ENCODE measurements around the gene PIGM. TPM values are rescaled to one million over a fixed set of nuclear protein-coding genes. Genes with fewer than 3 reads are reported as not detected.

The PIGM gene
- total RNA-seq, 2 donors from 2014 or later, result 5.0 to 6.8 TPM

DNA sequence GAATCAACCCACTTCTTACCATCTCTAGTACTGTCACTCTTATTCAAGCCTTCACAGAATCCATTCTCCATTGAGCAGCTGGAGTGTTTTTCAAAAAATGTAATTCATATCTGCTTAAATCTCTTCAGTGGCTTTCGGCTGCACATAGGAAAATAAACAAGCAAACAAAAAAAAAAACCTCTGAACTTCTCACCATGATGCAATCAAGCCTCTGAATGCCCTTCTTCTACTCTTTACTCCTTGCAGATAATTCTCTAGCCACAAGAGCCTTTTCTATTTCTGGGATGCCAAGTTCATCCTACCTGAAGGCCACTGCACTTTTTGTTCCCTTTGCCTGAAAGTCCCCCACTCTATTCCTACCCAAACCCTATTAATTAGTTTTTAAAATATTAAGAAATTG lies 14.2 kb downstream of the PIGM start:
- TF ChIP-seq, protein P1, sequence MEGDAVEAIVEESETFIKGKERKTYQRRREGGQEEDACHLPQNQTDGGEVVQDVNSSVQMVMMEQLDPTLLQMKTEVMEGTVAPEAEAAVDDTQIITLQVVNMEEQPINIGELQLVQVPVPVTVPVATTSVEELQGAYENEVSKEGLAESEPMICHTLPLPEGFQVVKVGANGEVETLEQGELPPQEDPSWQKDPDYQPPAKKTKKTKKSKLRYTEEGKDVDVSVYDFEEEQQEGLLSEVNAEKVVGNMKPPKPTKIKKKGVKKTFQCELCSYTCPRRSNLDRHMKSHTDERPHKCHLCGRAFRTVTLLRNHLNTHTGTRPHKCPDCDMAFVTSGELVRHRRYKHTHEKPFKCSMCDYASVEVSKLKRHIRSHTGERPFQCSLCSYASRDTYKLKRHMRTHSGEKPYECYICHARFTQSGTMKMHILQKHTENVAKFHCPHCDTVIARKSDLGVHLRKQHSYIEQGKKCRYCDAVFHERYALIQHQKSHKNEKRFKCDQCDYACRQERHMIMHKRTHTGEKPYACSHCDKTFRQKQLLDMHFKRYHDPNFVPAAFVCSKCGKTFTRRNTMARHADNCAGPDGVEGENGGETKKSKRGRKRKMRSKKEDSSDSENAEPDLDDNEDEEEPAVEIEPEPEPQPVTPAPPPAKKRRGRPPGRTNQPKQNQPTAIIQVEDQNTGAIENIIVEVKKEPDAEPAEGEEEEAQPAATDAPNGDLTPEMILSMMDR (IDR thresholded peaks at IDR 0.05), result no peak
- no peak for ATAC-seq (ENCODE audit: insufficient number of reproducible peaks, low FRiP score, low read depth)

DNA sequence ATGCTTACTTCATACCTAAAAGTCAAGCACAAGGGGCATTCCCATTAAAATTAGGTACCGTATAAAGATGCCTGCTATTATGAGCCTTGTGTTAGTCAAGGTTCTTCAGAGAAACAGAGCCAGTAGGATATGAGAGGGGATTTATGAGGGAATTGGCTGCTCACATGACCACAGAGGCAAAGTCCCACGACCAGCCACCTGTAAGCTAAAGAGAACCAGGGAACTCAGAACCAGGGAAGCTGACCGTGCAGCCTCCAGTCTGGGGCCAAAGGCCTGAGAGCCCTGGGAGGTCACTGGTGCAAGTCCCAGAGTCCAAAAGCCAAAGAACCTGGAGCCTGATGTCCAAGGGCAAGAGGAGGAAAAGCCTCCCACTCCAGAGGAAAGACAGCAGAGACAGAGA lies 20.0 kb downstream of the PIGM start:
- H3K27ac ChIP-seq, result no peak overlapping the region
- H3K4me1 ChIP-seq (ENCODE audit: control insufficient read depth in 1 of 2, low read depth in 2 of 2), result no peaks in the 10 kb centered on the region
- no peak overlapping the region for H3K4me3 ChIP-seq
- no peak for DNase-seq (ENCODE audit: low spot score)
- TF ChIP-seq, protein P1 (IDR thresholded peaks at IDR 0.05), result no peak
- no peaks in the 10 kb centered on the region for H3K9me3 ChIP-seq
- no peaks in the 10 kb centered on the region for H3K27me3 ChIP-seq (replicated peaks; ENCODE audit: insufficient read depth)
- no peaks in the 10 kb centered on the region for H3K36me3 ChIP-seq
- no peak for ATAC-seq (ENCODE audit: insufficient number of reproducible peaks, low FRiP score, low read depth)

More for the DNA sequence above, 14.2 kb downstream of the PIGM start:
- DNase-seq (ENCODE audit: low spot score), result no peak
- no peaks in the 10 kb centered on the region for H3K27me3 ChIP-seq (replicated peaks; ENCODE audit: insufficient read depth)
- no peak overlapping the region for H3K4me3 ChIP-seq
- H3K27ac ChIP-seq, result no peak overlapping the region
- no peaks in the 10 kb centered on the region for H3K36me3 ChIP-seq
- no peaks in the 10 kb centered on the region for H3K9me3 ChIP-seq
- H3K4me1 ChIP-seq (ENCODE audit: control insufficient read depth in 1 of 2, low read depth in 2 of 2), result no peaks in the 10 kb centered on the region

DNA sequence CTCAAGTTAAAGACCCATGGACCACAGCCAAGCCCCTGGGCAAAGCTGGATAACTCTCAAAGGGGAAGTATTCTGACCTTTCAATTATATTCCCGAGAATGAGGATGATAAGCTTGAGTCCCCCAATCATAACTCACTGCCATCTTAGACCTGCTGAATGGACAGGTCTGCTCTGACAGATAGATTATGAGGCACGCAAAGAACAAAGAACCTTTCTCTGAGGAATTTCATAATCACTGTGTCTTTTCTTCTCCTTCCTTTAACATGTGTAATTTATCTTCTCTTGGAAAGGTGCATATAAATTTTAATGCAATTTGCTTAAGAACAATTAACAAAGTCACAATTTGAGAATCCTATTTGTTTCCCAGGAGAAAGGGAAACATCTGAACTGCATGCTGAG lies 22.0 kb downstream of the PIGM start:
- DNase-seq (ENCODE audit: low spot score) (no peak), ATAC-seq (ENCODE audit: insufficient number of reproducible peaks, low FRiP score, low read depth) (no peak)
- no peaks in the 10 kb centered on the region for H3K9me3 ChIP-seq
- no peak overlapping the region for H3K27ac ChIP-seq
- H3K36me3 ChIP-seq, result no peaks in the 10 kb centered on the region
- no peak overlapping the region for H3K4me3 ChIP-seq
- TF ChIP-seq, protein P1 (IDR thresholded peaks at IDR 0.05), result no peak
- no peaks in the 10 kb centered on the region for H3K27me3 ChIP-seq (replicated peaks; ENCODE audit: insufficient read depth)
- H3K4me1 ChIP-seq (ENCODE audit: control insufficient read depth in 1 of 2, low read depth in 2 of 2), result no peaks in the 10 kb centered on the region

DNA sequence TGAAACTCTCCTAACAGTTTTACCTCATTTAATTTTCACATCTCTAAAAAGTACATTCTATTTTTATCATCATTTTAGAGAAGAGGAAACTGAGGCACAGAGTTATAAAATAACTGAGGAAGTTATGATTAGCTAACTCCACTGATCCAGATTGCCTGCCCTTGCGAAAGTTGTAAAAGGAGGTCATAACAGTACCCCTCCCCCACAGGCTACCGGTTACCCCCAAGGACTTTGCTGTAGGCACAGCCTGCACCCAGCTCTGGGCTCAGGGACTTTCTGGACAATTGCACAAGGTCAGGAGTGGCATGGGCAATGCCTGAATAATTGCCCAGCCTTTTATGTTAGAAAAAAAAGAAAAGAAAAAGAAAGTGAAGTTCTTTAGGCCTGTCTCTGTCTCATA lies 22.7 kb downstream of the PIGM start:
- DNase-seq (ENCODE audit: low spot score) (no peak), ATAC-seq (ENCODE audit: insufficient number of reproducible peaks, low FRiP score, low read depth) (no peak)
- TF ChIP-seq, protein P1 (IDR thresholded peaks at IDR 0.05), result no peak
- Histone ChIP-seq H3K27ac (no peak overlapping the region), H3K27me3 (replicated peaks; ENCODE audit: insufficient read depth) (no peaks in the 10 kb centered on the region), H3K9me3 (no peaks in the 10 kb centered on the region), H3K36me3 (no peaks in the 10 kb centered on the region), H3K4me3 (no peak overlapping the region), H3K4me1 (ENCODE audit: control insufficient read depth in 1 of 2, low read depth in 2 of 2) (no peaks in the 10 kb centered on the region)

DNA sequence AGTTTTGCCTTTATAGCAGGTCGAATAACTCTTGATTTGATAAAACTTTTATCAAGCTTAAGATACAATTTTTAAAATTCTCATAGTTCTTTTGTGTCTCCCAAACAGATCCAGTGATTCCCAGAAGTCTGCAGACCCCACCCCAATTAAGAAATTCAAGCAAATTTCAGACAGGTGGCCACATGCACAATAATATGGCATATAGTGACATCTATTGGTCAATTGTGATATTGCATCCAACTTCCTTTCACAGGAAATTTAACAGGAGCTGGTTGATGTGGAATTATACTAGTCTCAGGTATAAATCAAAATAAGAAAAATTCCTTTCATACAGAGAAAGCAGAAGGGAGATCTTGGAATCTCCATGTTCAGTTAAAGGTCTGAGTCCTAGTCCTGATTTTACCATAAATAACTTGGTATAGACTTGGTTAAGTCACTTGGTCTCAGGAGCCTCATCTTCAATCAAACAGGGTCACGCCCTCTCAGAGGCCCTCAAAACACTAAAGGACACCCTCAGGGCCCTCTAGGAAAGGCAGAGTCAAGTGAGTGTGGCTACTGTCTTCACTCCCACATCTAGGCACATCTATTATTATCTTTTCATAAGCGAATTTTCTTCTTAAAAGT lies 24.1 kb downstream of the PIGM start:
- no peaks in the 10 kb centered on the region for H3K36me3 ChIP-seq
- TF ChIP-seq, protein P1 (IDR thresholded peaks at IDR 0.05), result peak; percentile 74
- ATAC-seq (ENCODE audit: insufficient number of reproducible peaks, low FRiP score, low read depth), result no peak
- no peaks in the 10 kb centered on the region for H3K9me3 ChIP-seq
- no peak overlapping the region for H3K4me3 ChIP-seq
- H3K4me1 ChIP-seq (ENCODE audit: control insufficient read depth in 1 of 2, low read depth in 2 of 2), result no peaks in the 10 kb centered on the region
- no peak for DNase-seq (ENCODE audit: low spot score)
- H3K27ac ChIP-seq, result no peak overlapping the region
- no peaks in the 10 kb centered on the region for H3K27me3 ChIP-seq (replicated peaks; ENCODE audit: insufficient read depth)

Measured in thoracic aorta (tissue), 2 donors.